Mesothelial cell of epicardium (in vitro differentiated cells): Measurements from ENCODE around the gene EFNA4. TPM values are rescaled to one million over a fixed set of nuclear protein-coding genes. Genes with fewer than 3 reads are reported as not detected.

Source experiments
- DNase-seq, 2 experiments: peaks; one replicate each; pipeline ENCODE4 v3.0.0; 2021; ENCODE audit warnings: low spot score in 2 of 2; ENCODE audit not compliant: unreplicated experiment in 2 of 2
- H3K27ac Mint-ChIP-seq: 2 replicates; pipeline ENCODE4 v1.8.0; 2021; ENCODE audit warnings: mixed read lengths
- H3K27me3 Mint-ChIP-seq: 2 replicates; pipeline ENCODE4 v1.8.0; 2021; ENCODE audit warnings: low read depth, mixed read lengths
- H3K36me3 Mint-ChIP-seq: 2 replicates; pipeline ENCODE4 v1.8.0; 2021; ENCODE audit warnings: mixed read lengths
- H3K4me1 Mint-ChIP-seq: 2 replicates; pipeline ENCODE4 v1.8.0; 2021; ENCODE audit warnings: mixed read lengths
- H3K4me3 Mint-ChIP-seq: 2 replicates; pipeline ENCODE4 v1.8.0; 2021; ENCODE audit warnings: mild to moderate bottlenecking, moderate library complexity, mixed read lengths
- H3K9me3 Mint-ChIP-seq: 2 replicates; pipeline ENCODE4 v1.8.0; 2021; ENCODE audit warnings: mixed read lengths
- total RNA-seq: library from RNA; stranded (reverse); gene quantifications from 3 replicates; pipeline ENCODE4 v1.2.1, GENCODE V29; 2021
- TF ChIP-seq, protein P1 (sequence below): fragments of 200-600 bp; sonication (generic); IDR thresholded peaks from one replicate; pipeline ENCODE4 v1.5.0; 2021; ENCODE audit warnings: antibody characterized with exemption; ENCODE audit not compliant: unreplicated experiment

The EFNA4 gene
- total RNA-seq, 1 donor from 2014 or later, result 31.2 TPM

GRCh38 chr1:155079210-155079486 lies 15.6 kb downstream of the EFNA4 start:
- H3K27me3 Mint-ChIP-seq, result peaks cover 43% of the 10 kb centered on the region
- DNase-seq, result no peak

GRCh38 chr1:155079487-155080311 lies 16.2 kb downstream of the EFNA4 start:
- H3K4me3 Mint-ChIP-seq, result peak overlapping the region; percentile 81
- H3K9me3 Mint-ChIP-seq, result no peaks in the 10 kb centered on the region
- peaks cover 43% of the 10 kb centered on the region for H3K27me3 Mint-ChIP-seq
- TF ChIP-seq, protein P1, sequence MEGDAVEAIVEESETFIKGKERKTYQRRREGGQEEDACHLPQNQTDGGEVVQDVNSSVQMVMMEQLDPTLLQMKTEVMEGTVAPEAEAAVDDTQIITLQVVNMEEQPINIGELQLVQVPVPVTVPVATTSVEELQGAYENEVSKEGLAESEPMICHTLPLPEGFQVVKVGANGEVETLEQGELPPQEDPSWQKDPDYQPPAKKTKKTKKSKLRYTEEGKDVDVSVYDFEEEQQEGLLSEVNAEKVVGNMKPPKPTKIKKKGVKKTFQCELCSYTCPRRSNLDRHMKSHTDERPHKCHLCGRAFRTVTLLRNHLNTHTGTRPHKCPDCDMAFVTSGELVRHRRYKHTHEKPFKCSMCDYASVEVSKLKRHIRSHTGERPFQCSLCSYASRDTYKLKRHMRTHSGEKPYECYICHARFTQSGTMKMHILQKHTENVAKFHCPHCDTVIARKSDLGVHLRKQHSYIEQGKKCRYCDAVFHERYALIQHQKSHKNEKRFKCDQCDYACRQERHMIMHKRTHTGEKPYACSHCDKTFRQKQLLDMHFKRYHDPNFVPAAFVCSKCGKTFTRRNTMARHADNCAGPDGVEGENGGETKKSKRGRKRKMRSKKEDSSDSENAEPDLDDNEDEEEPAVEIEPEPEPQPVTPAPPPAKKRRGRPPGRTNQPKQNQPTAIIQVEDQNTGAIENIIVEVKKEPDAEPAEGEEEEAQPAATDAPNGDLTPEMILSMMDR, result no peak
- peak overlapping the region; percentile 14 for H3K27ac Mint-ChIP-seq
- H3K36me3 Mint-ChIP-seq, result no peaks in the 10 kb centered on the region
- H3K4me1 Mint-ChIP-seq, result peaks cover 43% of the 10 kb centered on the region
- DNase-seq, result no peak

More at GRCh38 chr1:155079210-155079486, 15.6 kb downstream of the EFNA4 start:
- TF ChIP-seq, protein P1, result no peak
- H3K9me3 Mint-ChIP-seq, result no peaks in the 10 kb centered on the region
- no peaks in the 10 kb centered on the region for H3K36me3 Mint-ChIP-seq
- peak overlapping the region; percentile 14 for H3K27ac Mint-ChIP-seq
- peaks cover 38% of the 10 kb centered on the region for H3K4me1 Mint-ChIP-seq
- H3K4me3 Mint-ChIP-seq, result peak overlapping the region; percentile 81

GRCh38 chr1:155080312-155081228 lies 17.0 kb downstream of the EFNA4 start:
- Mint-ChIP-seq H3K27ac (peak overlapping the region; percentile 19), H3K4me3 (peak overlapping the region; percentile 81), H3K36me3 (no peaks in the 10 kb centered on the region), H3K4me1 (peaks cover 49% of the 10 kb centered on the region), H3K27me3 (peaks cover 42% of the 10 kb centered on the region), H3K9me3 (no peaks in the 10 kb centered on the region)
- peak; percentile 82 to 85 for DNase-seq
- TF ChIP-seq, protein P1, result no peak

GRCh38 chr1:155081472-155082300 lies 18.1 kb downstream of the EFNA4 start:
- DNase-seq, result no peak
- Mint-ChIP-seq H3K9me3 (no peaks in the 10 kb centered on the region), H3K27ac (peak overlapping the region; percentile 32), H3K27me3 (peaks cover 41% of the 10 kb centered on the region), H3K36me3 (no peaks in the 10 kb centered on the region), H3K4me3 (peak overlapping the region; percentile 81), H3K4me1 (peaks cover 53% of the 10 kb centered on the region)
- TF ChIP-seq, protein P1, result no peak
